ENCODE measurements around the gene EIF4E2.

EIF4E2 gene

DNA sequence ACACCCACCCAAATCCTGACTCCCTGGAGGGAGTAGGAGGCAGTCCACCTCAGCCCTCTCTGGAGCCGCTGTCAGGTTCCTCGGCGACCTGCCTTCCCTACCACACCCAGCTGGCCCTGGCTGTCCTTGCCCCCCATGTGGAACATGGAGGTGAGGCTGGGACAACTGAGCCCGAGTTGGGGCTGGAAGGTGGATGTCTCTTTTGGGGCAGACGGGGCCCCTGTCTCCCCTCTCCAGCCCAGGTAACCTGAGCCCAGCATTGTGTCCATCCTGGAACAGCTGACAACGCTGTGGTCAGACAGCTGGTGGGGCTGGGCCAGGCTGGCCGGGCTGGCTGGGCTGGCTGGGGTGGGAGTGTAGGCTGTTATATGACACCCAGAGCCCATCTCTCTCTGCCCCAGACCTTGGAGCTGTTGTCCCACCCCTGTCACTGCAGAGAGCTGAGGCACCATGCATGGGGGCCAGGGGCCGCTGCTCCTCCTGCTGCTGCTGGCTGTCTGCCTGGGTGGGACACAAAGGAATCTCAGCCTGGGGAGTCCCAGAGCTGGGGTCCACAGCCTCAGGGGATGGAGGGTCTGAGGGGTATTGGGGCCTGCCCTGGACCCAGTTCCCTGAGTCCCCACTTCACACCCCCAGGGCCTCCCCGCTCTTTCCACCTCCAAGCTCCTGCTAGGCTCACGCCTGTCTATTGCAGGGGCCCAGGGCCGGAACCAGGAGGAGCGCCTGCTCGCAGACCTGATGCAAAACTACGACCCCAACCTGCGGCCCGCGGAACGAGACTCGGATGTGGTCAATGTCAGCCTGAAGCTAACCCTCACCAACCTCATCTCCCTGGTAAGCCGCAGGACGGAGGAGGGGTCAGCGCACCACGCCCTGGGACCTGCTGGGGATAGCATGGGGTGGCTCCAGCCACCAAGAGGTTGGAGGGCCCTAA is 10.9 kb upstream of the EIF4E2 start, which contains the start of gene CHRNG:
TSS of gene CHRNG (plus strand) at position 395 of the 934 bp plus-strand sequence. CDS start at position 451, 56 bp downstream.
- no peak for DNase-seq

- no peak for DNase-seq
Observed at GRCh38 chr2:232540441-232541041, 9.9 kb upstream of the EIF4E2 start.

DNA sequence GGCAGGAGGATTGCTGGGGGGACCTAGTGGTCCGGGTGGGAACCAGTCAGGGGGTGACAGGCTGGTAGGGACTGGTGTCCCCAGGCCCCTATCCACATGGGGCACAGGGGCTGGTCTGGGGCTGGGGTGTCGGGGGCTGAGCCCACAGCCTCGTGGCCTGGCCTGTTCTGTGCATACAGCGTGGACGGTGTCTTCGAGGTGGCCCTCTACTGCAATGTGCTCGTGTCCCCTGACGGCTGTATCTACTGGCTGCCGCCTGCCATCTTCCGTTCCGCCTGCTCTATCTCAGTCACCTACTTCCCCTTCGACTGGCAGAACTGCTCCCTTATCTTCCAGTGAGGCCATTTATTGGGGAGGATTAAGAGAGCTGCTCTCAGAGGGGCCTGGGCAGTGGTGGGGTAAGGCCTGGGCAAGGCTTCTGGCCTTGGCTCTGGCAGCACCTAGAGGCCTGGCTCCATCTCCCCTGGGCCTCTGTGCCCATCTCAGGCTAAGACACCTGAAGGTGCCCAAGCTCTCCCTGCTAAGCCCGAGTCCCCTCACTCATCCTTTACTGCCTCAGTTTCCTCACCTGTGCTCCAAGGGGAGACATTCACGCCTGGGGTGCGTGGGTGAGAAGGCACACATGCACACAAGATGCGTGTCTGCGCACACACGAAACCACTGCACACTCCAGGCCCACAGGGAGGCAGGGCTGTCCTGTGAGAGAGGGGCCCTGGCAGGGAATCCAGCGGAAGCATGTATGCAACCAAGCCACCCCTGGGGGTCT is 9.1 kb upstream of the EIF4E2 start:
- no peak for DNase-seq

GRCh38 chr2:232541961-232542714 is 8.4 kb upstream of the EIF4E2 start:
- DNase-seq, result no peak

GRCh38 chr2:232542715-232543467 is 7.6 kb upstream of the EIF4E2 start:
- no peak for DNase-seq

- no peak for DNase-seq
Observed at GRCh38 chr2:232543491-232543890, 7.0 kb upstream of the EIF4E2 start.

DNA sequence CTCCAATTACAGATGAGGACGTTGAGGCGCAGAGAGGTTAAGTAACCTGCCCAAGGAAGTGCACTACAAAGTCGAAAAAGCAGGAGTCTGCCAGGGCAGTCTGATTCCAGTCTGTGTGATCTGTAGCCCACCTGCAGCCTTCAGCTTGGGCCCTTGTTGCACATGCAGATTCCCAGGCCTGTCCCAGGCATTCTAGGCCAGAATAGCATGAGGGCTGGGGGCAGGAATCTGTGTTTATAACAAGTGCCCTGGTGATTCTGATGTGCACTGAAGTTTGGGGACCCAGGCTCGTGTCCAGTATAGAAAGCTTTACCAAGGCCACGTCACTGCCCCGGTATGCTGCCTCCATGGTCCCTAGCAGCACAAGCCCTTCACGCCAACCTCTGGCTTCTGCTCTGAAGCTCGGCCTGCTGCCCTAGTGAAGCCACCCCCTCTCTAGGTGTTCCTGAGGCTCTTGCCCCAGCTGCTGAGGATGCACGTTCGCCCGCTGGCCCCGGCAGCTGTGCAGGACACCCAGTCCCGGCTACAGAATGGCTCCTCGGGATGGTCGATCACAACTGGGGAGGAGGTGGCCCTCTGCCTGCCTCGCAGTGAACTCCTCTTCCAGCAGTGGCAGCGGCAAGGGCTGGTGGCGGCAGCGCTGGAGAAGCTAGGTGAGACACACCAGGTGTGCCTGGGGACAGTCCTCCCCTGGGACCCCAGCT is 6.4 kb upstream of the EIF4E2 start:
- no peak for DNase-seq

DNA sequence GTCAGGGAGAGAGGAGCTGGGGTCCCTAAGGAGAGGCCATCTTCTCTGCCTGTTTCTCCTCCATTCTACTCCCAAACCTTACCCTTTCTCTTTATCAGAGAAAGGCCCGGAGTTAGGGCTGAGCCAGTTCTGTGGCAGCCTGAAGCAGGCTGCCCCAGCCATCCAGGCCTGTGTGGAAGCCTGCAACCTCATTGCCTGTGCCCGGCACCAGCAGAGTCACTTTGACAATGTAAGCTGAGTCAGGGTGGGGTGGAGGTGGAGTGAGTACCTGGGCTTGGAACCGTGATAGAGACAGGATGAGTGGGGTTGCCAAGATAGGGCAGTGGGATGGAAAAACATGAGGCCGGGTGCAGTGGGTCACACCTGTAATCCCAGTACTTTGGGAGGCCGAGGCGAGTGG is 5.8 kb upstream of the EIF4E2 start:
- DNase-seq, result no peak

DNA sequence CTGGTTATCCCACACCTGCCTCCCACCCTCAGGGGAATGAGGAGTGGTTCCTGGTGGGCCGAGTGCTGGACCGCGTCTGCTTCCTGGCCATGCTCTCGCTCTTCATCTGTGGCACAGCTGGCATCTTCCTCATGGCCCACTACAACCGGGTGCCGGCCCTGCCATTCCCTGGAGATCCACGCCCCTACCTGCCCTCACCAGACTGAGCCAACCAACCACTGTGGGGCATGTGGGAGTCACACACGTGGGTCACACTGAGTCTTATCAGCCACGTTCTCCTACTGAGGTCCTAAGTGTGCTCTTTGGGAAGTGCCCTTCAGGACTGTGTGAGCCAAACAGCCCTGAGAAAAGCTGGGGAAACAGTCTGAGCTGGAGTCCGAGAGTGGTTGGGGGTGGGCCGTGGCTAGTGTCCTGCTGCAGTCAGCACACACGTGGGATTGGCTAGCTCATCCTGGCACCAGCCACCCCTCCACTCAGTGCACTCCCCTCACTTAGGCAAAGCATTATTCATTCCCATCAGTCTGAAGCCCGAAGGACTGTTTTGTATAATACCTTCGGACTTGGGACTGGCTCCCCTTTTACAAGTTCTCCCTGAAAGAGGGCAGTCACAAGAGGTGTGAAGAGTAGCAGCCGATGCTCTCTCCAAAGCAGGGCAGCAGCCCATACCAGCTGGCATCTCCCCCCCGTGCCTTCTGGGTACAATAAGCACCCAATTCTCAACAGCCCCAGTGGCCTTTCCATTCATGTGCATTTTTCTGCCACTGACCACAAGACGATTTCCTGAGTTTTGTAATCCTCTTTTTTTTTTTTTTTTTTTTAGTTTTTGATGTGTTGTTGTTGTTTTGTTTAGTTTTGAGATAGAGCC is 4.7 kb upstream of the EIF4E2 start:
- no peak for DNase-seq

- DNase-seq, result no peak
Observed at GRCh38 chr2:232547991-232548390, 2.5 kb upstream of the EIF4E2 start.

- DNase-seq, result peak; percentile 52
Observed at GRCh38 chr2:232549655-232550353, 685 bp upstream of the EIF4E2 start.

- DNase-seq, result no peak
Observed at GRCh38 chr2:232551250-232551638, 755 bp downstream of the EIF4E2 start.

DNA sequence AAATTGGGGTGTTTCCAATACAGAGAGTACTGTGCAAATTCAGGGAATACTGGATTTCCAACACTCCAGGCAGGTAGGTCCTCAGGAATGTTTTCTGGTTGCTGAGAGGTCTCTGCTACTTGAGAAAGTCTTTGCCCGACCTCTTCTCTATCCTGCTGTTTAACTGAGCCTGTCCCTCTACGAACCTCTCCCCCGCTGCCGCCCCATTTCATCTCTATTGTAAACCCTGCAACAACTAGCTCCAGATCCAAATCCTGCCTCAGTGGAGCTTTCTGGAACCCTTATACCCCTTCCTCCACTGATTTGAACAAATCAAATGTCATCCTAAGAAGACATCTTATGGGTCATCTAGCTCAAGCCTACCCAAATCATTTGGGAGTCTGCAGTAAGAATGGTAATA is 1.3 kb downstream of the EIF4E2 start:
- no peak for DNase-seq

DNA sequence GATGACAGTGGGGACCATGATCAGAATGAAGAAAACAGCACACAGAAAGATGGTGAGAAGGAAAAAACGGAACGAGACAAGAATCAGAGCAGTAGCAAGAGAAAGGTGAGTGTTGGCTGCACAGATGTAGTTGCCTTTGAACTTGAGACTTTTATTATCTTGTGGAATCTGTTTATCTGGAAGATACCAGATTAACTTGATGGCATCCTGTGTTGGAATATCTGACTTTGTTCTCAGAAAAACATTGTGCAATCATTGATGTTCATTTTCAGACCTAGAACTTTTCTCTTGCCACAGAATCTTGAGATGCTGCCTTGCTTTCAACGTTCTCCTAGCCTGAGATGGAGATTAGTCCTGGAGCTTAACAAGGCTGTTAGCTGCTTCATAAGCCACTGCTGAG is 5.9 kb downstream of the EIF4E2 start:
- DNase-seq, result no peak

GRCh38 chr2:232562515-232563151 is 12.1 kb downstream of the EIF4E2 start:
- DNase-seq, result no peak

GRCh38 chr2:232563580-232563979 is 13.1 kb downstream of the EIF4E2 start:
- DNase-seq, result no peak

DNA sequence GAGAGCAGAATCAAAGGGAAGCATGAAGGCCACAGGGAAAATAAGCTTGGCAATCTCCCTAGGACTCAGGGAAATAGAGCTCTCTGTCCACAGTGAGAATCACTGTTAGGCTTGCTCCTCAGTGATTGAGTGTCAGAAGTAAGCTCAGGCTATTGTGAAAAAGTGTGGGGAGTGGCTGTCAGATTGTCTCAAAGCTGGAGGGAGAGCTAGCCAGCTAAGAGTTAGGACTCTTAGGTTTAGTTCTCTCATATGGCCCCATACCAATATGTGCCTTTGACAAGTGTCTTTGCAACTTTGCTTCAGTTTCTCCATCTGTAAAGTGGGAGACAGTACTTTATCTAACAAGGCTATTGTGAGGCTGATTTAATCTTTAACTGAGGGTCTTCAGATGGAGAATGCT is 17.2 kb downstream of the EIF4E2 start:
- DNase-seq, result no peak

DNA sequence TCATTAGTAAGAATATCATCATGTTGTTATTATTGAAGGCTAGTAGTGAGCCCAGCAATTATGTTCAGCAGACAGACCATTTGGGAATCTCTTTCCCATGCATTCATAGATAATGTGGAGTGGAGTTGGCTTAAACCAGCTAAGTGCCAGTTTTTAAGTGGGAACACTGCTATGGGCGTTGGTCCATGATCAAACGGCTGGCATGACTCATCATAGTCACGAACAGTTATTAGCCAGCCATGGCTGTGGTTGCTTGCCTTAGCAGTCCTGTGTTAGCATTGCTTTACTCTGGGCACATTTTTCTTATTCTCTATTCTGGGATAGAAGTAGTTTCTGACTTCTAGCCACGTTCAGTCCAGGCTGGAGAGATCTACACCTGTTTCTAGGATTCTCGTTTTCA is 17.7 kb downstream of the EIF4E2 start:
- DNase-seq, result no peak

GRCh38 chr2:232569541-232569940 is 19.1 kb downstream of the EIF4E2 start:
- DNase-seq, result no peak

Measured in DMS79 (cell line).